Stimulated activated CD8-positive, alpha-beta memory T cell treated with anti-CD3 and anti-CD28 coated beads, Interleukin-15, amount 100 ng/mL, for 48 hours (primary cell): ENCODE data around the gene KCNG2.

Source experiments
- DNase-seq, 2 donors: peaks; one replicate each; pipeline ENCODE4 v3.0.0-alpha.2; 2020; ENCODE audit warnings: low read depth in 2 of 2

KCNG2 gene

GRCh38 chr18:79884963-79885728, 87.4 kb downstream of the KCNG2 start:
- DNase-seq = no peak

- no peak for DNase-seq
These were observed 89.7 kb downstream of the KCNG2 start for GRCh38 chr18:79887181-79888000.

GRCh38 chr18:79888016-79888415, 90.3 kb downstream of the KCNG2 start:
- DNase-seq = no peak

GRCh38 chr18:79889569-79889968, 91.8 kb downstream of the KCNG2 start:
- DNase-seq = no peak

GRCh38 chr18:79890674-79891073, 92.9 kb downstream of the KCNG2 start:
- DNase-seq = no peak

GRCh38 chr18:79896738-79897137, 99.0 kb downstream of the KCNG2 start:
- DNase-seq = no peak

- DNase-seq = no peak
These were observed 100.3 kb downstream of the KCNG2 start for GRCh38 chr18:79897940-79898625.

GRCh38 chr18:79898952-79899608, 101.3 kb downstream of the KCNG2 start:
- DNase-seq = no peak

- DNase-seq = no peak
These were observed 102.1 kb downstream of the KCNG2 start for GRCh38 chr18:79899609-79900445.

GRCh38 chr18:79900610-79901570, 103.2 kb downstream of the KCNG2 start:
- DNase-seq = no peak

GRCh38 chr18:79901665-79902064, 103.9 kb downstream of the KCNG2 start:
- no peak for DNase-seq

GRCh38 chr18:79902075-79902474, 104.3 kb downstream of the KCNG2 start:
- no peak for DNase-seq

- no peak for DNase-seq
These were observed 104.9 kb downstream of the KCNG2 start for GRCh38 chr18:79902640-79903039.

- DNase-seq = no peak
These were observed 105.4 kb downstream of the KCNG2 start for GRCh38 chr18:79903071-79903635.

- no peak for DNase-seq
These were observed 106.1 kb downstream of the KCNG2 start for GRCh38 chr18:79903787-79904356.

GRCh38 chr18:79904357-79905147, 106.8 kb downstream of the KCNG2 start:
- no peak for DNase-seq

- DNase-seq = no peak
These were observed 107.7 kb downstream of the KCNG2 start for GRCh38 chr18:79905389-79905911.

GRCh38 chr18:79905993-79906392, 108.3 kb downstream of the KCNG2 start:
- no peak for DNase-seq
